ENCODE data around the gene CARD9.
"Not testable (repeated sequence)": the region's sequence is repeated elsewhere in the genome, so short reads cannot be mapped to it uniquely, and the experiment has no call there.

CARD9 gene

DNA sequence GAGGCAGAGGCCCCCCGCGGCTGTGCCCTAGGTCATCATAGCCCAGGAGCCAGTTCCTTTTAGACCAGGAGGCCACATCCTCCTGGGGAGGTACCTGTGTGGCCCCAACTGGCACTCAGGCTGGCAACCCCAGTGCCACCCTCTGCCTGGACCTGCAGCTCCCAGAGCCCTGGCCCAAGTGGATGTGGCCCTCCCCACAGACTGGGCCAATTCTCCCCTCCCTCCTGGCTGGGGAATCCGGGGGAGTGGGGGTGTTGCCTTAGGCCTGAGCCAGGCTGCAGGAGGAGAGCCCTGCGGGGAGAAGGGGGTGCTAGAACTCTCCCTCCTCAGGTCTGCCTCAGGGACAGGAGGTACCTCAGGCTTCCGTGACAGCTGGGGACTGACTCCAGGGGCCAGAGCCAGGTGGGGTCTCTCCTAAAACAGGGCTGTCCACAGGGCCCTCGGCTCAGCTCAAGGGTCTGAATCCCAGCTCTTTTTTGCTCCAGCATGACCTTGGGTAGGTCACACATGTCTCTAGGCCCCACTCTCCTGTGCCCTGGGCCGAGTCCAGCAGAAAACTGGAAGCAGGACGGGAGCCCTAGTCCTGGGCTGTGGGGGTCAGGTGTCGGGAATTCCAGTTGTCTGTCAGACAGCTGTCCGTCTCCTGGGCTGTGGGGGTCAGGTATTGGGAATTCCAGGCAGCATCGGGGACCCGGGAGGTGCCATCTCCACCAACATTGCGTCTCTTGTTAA lies 19.5 kb downstream of the CARD9 start:
- DNase-seq, result no peak
- intact Hi-C loops (cut with DNase I), result no loop called here

- intact Hi-C loops (cut with DNase I), result no loop called here
- DNase-seq, result no peak
These were observed 20.4 kb downstream of the CARD9 start for GRCh38 chr9:136353088-136353487.

GRCh38 chr9:136352682-136353081 lies 20.8 kb downstream of the CARD9 start:
- no peak for DNase-seq
- intact Hi-C loops (cut with DNase I), result no loop called here

DNA sequence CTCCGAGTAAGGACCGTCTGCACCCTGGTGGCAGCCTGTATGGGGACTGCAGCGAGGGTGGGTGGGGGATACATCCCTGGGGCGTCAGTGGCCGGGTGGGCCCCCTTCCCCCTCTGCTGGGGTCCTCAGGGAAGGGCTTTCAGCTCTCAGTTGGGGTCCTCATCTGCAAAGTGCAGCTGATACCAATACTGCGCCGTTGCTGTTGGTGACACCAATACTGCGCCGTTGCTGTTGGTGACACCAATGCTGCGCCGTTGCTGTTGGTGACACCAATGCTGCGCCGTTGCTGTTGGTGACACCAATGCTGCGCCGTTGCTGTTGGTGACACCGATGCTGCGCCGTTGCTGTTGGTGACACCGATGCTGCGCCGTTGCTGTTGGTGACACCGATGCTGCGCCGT lies 21.6 kb downstream of the CARD9 start:
- DNase-seq; intact Hi-C loops (cut with DNase I): not testable (repeated sequence)

DNA sequence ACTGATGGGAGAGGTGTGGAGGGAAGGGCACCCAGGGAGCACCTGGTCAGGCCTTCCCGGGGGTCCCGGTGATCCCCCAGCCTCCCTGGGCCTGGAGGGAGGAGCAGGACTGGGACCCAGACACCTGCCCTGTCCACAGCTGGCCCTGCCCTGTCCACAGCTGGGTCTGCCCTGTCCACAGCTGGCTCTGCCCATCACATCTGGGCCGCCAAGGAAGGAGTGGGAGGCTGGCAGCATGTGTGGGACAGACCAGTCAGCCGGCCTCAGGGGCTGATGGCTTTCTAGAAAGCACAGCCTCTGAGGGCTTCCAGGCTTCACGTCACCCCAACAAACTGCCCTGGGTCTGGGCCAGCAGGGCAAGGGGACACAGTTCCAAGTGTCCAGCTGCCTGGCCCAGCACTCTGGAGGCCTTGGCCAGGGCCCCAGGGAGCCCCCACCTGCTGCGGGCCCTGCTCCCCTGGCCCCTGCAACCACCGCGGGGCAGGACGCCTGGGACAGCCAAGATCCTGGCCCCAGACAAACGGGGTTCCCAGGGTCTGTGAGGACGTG lies 22.1 kb downstream of the CARD9 start:
- no peak for DNase-seq
- intact Hi-C loops (cut with DNase I), result no loop called here

GRCh38 chr9:136349546-136349945 lies 23.9 kb downstream of the CARD9 start:
- intact Hi-C loops (cut with DNase I), result no loop called here
- DNase-seq, result no peak

GRCh38 chr9:136348691-136349090 lies 24.8 kb downstream of the CARD9 start:
- intact Hi-C loops (cut with DNase I), result no loop called here
- DNase-seq, result no peak

DNA sequence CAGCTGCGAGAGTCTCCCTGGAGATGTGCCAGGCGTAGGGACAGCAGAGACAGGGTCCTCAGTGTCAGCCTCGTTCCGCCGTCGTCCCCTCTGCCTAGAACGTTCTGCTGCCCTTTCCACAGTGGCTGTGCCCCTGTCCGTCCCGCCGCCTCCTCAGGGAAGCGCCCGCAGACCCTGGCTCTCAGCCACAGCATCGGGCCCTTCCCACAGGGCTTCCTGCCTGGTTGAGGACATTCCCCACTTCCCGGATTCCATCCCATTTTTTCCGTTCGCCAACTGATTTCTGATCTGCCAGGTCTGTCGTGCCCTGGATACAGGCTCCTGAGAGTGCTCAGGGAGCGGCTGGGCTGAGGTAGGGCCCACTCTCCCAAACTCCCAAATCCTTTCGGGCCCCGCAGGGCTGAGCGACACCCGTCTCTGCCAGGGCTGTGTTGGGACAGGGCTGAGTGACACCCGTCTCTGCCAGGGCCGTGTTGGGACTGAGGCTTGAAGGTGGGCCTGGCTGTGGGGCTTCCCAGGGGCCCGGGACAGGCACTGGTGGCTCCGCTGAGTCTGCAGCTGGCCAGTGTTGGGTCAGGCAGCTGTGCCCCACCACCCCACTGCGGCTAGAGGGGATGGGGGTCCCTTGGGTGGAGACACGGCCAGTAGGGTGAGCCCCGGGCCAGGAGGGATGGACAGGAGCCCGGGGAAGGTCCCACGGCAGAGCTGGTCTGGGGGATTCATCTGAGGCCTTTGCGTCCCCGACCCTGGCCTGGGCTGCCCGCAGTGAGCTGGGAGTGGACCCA lies 25.8 kb downstream of the CARD9 start:
- intact Hi-C loops (cut with DNase I), result no loop called here

DNA sequence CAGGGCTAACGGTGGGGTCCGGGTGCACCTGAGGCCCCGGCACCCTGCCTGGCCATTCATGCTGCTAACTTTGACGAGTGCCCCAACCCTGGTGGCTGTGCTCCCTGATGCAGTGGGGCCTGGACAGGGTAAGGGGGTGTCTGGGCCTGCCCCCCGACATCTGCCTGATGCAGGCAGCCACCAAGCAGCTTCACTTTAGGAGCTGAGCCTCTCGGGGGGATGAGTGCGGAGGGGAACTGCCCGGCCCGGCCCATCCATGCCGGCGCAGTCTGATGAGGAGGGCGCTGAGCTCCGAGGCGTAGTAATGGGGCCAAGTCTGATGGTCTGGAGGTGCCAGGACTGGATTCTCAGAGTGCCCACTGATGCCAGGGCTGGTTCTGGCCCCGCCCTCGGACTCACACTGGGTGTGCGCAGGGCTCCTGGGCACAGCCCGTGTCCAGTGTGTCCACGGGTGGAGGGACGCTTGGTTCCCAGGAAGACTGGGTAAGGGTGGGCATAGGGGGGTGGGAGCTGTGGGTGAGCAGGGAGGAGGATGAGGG lies 26.5 kb downstream of the CARD9 start:
- DNase-seq, result no peak
- intact Hi-C loops (cut with DNase I), result no loop called here

More for the DNA sequence above, 25.8 kb downstream of the CARD9 start:
- no peak for DNase-seq

- intact Hi-C loops (cut with DNase I), result no loop called here
- no peak for DNase-seq
These were observed 27.4 kb downstream of the CARD9 start for GRCh38 chr9:136346157-136346481.

- intact Hi-C loops (cut with DNase I), result no loop called here
- peak; percentile 67 to 98 (median 82) for DNase-seq
These were observed 27.9 kb downstream of the CARD9 start for GRCh38 chr9:136345281-136346156.

DNA sequence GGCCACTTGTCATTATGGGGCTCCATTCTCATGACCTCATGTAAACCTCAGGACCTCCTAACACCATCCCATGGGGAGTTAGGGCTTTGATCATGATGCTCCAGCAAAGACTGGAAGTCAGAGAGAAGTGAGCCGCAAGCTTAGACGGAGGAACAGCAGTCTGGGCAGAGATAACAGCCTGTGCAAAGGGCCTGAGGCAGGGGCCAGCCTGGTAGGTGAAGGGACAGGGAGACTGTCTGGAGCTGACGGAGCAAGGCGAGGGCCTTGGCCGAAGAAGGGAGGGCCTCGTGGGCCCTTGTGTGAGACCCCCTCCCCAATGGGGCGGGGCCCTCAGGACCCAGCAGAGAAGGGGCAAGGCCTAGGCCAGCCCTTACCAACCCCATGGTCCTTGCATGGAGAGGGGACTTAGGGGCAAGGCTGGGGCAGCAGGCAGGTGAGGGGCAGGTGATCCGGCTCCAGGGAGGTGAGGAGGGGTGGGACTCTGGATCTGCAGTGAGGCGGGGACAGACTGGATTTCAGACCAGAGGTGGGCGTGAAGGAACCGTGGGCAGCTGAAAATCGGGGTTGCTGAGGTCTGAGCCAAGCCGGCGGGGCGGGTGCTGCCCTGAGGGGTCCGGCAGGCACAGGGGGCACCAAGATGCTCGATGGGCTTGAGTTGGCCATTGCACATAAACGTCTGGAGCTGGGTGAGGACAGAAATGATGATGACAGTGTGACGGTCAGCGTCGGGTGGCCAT lies 28.8 kb downstream of the CARD9 start:
- DNase-seq, result no peak
- intact Hi-C loops (cut with DNase I), result no loop called here

GRCh38 chr9:136343884-136344269 lies 29.6 kb downstream of the CARD9 start:
- no peak for DNase-seq
- intact Hi-C loops (cut with DNase I), result no loop called here

- intact Hi-C loops (cut with DNase I), result no loop called here
- no peak for DNase-seq
These were observed 30.2 kb downstream of the CARD9 start for GRCh38 chr9:136343121-136343883.

DNA sequence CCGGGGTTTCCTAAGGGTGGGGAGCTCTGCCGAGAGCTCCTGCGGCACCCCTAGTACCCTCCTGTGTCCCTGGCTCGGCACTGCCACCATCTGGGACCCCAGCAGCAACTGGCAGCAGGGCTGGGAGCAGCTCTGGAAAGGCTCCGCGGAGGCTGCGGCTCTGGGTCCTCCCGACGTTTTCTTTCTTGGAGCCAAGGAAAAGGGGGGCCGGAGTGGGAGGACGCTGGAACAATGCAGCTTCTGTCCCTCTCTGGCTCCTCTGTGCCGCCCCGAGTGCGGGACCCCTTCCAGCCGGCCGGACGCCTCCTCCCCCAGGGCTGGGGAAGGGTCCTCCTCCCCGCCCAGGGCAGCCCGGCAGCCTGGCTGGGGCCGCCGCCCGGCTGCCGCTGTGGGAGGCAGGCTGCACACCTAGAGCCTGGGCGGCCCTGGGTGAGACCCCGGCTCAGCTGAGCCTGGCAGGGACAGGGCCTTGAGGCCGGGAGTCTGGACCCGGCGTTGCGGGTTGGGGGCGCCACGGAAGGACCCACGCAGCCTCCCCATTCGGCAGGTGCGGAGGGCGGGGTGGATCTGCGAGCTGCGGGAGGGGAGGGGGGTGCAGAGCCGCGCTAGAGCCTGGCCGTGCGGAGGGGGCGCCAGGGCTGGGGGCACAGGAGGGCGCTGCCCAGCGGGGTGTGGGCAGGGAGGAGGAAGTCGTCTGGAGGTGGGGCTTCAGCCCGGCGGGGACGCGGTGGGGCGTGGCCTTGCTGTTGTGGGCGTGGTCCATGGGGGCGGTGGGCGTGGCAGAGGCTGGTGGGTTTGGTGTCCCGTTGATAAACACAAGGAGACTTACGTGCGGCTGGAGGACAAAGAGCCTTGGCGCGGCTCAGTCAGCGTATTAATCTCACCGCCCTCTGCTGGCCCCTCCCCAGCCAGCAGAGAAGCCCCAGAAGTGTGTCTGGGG lies 31.0 kb downstream of the CARD9 start:
- DNase-seq, result peak; percentile 49 to 95 (median 68)
- intact Hi-C loops (cut with DNase I), result no loop called here

DNA sequence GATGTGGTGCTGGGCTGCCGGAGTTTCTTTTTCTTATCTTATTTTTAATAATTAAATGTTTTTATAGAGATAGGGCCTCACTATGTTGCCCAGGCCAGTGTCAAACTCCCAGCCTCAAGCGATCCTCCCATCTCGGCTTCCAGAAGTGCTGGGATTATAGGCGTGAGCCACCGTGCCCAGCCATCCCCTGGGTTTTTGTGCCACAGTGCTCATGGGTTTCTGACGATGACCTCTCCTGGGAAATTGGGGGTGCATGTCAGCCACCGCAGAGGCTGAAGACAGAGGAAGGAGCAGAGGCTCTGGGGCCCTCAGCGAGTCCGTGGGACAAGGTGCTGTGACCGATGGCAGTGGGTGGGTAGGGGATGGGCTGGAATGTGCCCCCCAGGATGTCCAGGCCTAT lies 31.7 kb downstream of the CARD9 start:
- intact Hi-C loops (cut with DNase I), result no loop called here
- no peak for DNase-seq

DNA sequence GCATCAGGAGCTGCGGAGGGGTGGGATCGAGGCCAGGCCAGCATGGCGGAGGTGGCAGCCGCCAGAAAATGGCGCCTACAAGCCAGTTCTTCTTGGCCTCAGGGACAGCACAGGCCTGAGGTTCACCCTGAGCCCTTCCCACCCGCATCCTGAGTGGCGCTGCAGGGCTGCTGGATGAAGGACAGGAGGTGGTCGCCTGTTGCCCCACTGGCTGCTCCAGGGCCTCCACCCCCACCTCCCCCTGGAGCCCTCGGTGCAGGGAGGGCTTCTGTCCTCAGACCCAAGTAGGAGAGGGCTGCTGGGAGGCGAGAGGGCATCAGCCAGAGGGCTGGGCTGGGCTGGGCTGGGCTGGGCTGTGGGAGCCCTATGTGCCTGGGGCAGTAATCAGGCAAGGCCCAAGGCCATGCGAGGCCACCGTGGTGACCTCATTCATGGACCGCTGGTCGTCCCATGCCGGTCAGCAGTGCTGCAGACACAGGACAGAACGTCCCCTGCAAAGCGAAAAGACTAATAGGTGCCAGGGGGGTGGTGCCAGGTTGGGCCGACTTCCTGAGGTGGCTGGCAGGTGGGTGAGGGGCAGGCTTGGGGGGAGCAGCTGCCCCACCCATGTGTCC lies 32.3 kb downstream of the CARD9 start:
- intact Hi-C loops (cut with DNase I), result no loop called here
- no peak for DNase-seq

All from posterior cingulate gyrus (tissue), 11 donors.